NCI-H748 treated with DMSO at 0.1 percent for 48 hours (cell line): Measurements from ENCODE around the gene PRSS12.
A peak's percentile ranks its signal among the peaks of the same experiment; 100 is the strongest.
"Not testable (repeated sequence)": the region's sequence is repeated elsewhere in the genome, so short reads cannot be mapped to it uniquely, and the experiment has no call there.

Source experiments
- DNase-seq: peaks from one replicate; lab custom pipeline; 2025; lab: John Stamatoyannopoulos, UW

PRSS12 gene

GRCh38 chr4:118278473-118279274 is 74.1 kb downstream of the PRSS12 start:
- peak; percentile 79 for DNase-seq

DNA sequence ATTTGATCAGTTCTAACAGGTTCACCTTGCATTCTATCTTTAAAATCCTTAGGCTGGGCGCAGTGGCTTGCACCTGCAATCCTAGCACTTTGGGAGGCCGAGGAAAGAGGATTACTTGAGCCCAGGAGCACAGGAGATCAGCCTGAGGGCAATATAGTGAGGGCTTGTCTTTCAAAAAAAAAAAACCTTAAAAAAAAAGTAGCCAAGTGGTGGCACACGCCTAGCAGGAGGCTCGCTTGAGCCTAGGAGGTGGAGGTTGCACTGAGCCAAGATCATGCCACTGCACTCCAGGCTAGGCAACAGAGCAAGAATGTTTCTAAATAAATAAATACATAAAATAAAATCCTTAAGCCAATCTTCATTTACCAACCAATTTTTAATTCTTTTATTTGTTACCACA is 75.6 kb downstream of the PRSS12 start:
- DNase-seq: no peak

- DNase-seq: no peak
Measured at GRCh38 chr4:118276580-118276979, 76.2 kb downstream of the PRSS12 start.

GRCh38 chr4:118273642-118274041 is 79.2 kb downstream of the PRSS12 start:
- no peak for DNase-seq

DNA sequence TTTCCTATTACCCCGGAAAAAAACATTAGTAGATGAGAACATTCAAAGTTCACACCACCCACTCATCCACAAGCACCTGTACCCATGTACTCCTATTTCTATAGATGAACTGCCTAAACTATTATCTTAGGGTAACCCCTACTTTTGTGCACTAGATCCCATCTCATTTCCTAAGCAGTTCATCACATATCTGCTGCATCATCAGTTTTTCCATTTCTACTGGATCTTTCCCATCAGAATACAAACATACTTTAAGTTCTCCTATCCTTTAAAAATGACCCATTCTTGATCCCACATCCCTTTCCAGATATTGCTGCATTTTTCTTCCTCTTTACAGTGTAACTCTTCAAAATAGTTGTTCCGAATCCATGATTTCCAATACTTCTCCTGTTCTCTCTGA is 81.0 kb downstream of the PRSS12 start:
- DNase-seq: no peak

GRCh38 chr4:118270492-118270891 is 82.3 kb downstream of the PRSS12 start:
- peak; percentile 23 for DNase-seq

DNA sequence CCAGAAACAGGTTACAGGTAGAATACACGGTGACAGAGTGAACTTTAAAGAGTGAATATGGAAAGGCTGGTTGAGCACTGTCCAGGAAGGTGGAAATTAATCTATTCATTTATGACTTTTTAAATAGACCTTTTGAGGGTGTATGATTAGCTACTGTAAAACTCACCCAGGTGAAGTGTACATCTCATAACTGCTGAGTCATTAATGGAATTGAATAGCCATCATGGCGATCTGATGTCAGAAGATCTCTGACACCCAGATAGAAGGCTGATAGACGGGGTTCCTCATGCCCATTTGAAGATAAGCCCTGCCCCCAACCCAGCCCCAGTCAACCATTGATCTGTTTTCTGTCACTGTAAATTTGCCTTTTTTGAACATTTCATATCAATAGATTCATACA is 84.0 kb downstream of the PRSS12 start:
- no peak for DNase-seq

- DNase-seq: not testable (repeated sequence)
Measured at GRCh38 chr4:118266145-118266496, 86.7 kb downstream of the PRSS12 start.

- DNase-seq: no peak
Measured at GRCh38 chr4:118265312-118266144, 87.3 kb downstream of the PRSS12 start.

- no peak for DNase-seq
Measured at GRCh38 chr4:118264096-118264495, 88.7 kb downstream of the PRSS12 start.

DNA sequence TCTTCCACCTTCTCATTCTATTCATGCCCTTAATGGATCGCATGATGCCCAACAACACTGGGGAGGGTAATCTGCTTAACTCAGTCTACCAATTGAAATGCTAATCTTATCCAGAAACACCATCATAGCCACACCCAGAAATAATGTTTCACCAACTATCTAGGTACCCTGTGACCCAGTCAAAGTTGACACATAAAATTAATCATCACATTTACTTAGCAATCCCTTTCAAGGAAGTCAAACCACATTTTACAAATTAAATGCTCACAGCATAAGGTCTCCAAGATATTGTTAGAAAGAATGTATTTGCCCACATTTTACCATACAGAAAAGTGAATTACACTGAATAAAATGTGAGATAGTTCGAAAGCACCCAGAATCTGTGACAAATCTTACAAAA is 92.5 kb downstream of the PRSS12 start:
- no peak for DNase-seq

- DNase-seq: no peak
Measured at GRCh38 chr4:118259111-118259510, 93.7 kb downstream of the PRSS12 start.

DNA sequence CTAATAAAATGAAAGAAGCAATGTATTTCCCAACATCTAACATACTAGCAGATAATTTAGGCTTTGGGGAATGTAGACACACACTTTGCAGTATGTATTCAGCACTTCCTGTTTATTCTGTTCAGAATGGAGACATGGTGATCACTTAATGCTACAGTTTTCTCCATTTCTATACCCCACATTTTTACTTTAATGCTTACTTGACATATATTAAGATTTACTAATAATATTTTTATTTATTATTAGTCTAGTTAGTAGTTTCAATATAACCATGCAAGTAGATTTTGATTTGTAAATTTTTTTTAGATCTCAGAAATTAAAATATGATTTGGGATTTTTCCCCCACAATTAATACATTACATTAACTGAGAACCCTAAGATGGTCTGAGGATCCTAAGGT is 98.4 kb downstream of the PRSS12 start:
- DNase-seq: no peak

GRCh38 chr4:118249890-118250289 is 102.9 kb downstream of the PRSS12 start:
- no peak for DNase-seq

DNA sequence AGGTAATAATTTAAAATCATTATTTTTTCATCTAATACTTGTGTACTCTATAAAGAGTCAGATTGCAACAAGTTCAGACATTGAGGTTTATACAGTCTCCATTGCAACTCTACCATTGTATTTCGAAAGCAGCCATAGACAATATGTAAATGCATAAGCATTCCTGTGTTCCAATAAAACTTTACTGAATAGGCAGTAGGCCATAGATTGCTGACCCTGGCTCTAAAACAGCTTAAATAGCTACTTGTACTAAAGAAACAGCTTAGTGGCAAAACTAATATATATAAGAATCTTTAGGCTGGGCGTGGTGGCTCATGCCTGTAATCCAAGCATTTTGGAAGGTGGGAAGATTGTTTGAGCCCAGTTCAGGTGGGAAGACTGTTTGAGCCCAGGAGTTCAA is 115.3 kb downstream of the PRSS12 start:
- DNase-seq: no peak

DNA sequence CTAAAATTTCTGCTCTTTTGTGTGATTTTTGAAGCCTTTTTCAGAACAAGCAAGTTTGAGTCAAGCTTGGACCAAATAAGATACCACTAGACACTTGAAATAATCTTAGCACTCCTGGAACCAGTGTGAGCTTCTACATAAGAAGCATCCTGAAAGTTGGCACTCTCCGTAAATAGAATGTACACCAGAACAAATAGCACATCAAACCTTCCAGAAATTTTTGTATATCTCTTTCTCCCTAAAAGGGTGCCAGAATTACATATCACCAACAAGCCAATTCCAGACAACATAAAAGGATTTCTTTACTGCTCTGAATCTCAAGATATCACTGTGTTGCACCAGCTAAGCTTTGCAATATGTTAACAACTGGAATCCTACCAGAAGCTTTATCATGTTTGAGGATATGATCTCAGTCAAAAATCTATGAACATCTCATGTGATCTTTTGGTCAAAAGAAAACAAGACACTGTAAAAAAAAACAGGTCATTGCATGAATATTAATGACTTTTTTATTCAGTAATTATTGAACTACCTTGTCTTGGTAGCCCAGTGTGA is 117.2 kb downstream of the PRSS12 start:
- DNase-seq: no peak
